ENCODE data around the gene NDUFAF5.

NDUFAF5 gene

GRCh38 chr20:13765299-13765698 lies 19.5 kb upstream of the NDUFAF5 start:
- TF ChIP-seq, protein P1, sequence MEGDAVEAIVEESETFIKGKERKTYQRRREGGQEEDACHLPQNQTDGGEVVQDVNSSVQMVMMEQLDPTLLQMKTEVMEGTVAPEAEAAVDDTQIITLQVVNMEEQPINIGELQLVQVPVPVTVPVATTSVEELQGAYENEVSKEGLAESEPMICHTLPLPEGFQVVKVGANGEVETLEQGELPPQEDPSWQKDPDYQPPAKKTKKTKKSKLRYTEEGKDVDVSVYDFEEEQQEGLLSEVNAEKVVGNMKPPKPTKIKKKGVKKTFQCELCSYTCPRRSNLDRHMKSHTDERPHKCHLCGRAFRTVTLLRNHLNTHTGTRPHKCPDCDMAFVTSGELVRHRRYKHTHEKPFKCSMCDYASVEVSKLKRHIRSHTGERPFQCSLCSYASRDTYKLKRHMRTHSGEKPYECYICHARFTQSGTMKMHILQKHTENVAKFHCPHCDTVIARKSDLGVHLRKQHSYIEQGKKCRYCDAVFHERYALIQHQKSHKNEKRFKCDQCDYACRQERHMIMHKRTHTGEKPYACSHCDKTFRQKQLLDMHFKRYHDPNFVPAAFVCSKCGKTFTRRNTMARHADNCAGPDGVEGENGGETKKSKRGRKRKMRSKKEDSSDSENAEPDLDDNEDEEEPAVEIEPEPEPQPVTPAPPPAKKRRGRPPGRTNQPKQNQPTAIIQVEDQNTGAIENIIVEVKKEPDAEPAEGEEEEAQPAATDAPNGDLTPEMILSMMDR (conservative IDR thresholded peaks at IDR 0.05; ENCODE audit: control insufficient read depth, insufficient read depth, low read depth, low read length): no peak
- DNase-seq (ENCODE audit: low read depth): no peak
- H3K4me3 ChIP-seq (ENCODE audit: control insufficient read depth, low read depth, low read length): no peak overlapping the region

DNA sequence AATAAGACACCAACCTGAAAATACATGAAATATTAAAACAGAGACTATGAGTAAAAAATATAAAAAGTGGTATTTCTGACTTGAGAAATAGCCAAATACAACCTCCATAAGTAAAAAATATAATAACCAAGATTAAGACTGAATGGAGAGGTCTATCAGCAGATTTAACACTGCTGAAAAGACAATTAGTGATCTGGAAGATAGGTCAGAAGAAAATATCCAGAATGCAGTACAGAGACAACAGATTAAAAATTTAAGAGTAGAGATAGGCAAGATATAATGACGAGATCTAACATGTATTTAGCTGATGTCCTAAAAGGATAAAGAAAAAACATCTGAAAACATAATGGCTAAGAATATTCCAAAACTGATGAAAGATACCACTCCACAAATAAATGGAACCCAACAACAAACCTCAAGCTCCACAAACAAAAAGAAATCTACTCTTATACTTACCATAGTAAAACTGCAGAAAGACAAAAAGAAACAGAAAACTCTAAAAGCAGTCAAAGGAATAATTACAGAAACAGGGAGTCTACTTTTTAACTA lies 18.9 kb upstream of the NDUFAF5 start:
- no peak overlapping the region for H3K4me3 ChIP-seq (ENCODE audit: control insufficient read depth, low read depth, low read length)
- no peak for DNase-seq (ENCODE audit: low read depth)

GRCh38 chr20:13770141-13770540 lies 14.7 kb upstream of the NDUFAF5 start:
- H3K4me3 ChIP-seq (ENCODE audit: control insufficient read depth, low read depth, low read length): no peak overlapping the region
- TF ChIP-seq, protein P1 (conservative IDR thresholded peaks at IDR 0.05; ENCODE audit: control insufficient read depth, insufficient read depth, low read depth, low read length): no peak
- DNase-seq (ENCODE audit: low read depth): no peak

More for the DNA sequence above, 18.9 kb upstream of the NDUFAF5 start:
- TF ChIP-seq, protein P1 (conservative IDR thresholded peaks at IDR 0.05; ENCODE audit: control insufficient read depth, insufficient read depth, low read depth, low read length): no peak

- TF ChIP-seq, protein P1 (conservative IDR thresholded peaks at IDR 0.05; ENCODE audit: control insufficient read depth, insufficient read depth, low read depth, low read length): peak; percentile 38
- DNase-seq (ENCODE audit: low read depth): peak; percentile 36
- H3K4me3 ChIP-seq (ENCODE audit: control insufficient read depth, low read depth, low read length): no peak overlapping the region
These were observed 12.9 kb upstream of the NDUFAF5 start for GRCh38 chr20:13771853-13772453.

DNA sequence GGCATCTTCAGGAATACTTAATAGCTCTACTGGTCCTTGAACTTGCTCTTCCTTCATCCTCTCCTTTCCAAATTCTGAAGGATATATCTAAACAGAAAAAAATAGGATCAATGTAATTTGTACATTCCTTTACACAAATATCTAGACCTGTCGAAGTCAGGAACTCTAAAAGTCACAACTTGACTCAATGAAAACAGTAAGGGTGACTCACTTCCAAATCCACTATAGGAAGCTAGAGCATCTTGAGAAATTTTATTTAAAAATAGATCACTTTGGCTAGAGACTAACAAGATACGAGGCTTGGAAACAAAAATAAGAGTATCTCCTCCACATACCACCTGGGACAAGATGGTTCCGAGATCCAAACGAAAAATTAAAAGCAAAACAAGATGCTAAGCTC lies 12.3 kb upstream of the NDUFAF5 start:
- no peak overlapping the region for H3K4me3 ChIP-seq (ENCODE audit: control insufficient read depth, low read depth, low read length)
- peak; percentile 31 for DNase-seq (ENCODE audit: low read depth)
- TF ChIP-seq, protein P1 (conservative IDR thresholded peaks at IDR 0.05; ENCODE audit: control insufficient read depth, insufficient read depth, low read depth, low read length): no peak

DNA sequence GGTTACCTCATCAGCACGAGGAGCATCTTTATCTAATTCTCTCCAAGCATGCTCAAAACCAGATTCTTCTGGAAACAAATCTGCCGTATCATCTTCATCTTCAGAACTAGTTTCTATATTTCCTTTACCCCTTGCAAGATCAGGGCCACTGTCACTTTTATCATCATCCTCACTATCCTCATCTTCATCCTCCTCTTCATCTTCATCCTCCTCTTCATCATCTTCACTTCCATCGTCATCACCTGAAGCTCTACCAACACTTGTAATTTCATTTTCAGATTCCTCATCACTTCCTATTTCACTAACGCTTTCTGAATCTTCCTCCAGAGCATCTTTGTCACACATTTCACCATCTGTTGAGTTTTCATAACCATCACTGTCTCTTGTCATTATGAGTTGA lies 9.0 kb upstream of the NDUFAF5 start:
- no peak overlapping the region for H3K4me3 ChIP-seq (ENCODE audit: control insufficient read depth, low read depth, low read length)
- TF ChIP-seq, protein P1 (conservative IDR thresholded peaks at IDR 0.05; ENCODE audit: control insufficient read depth, insufficient read depth, low read depth, low read length): no peak
- no peak for DNase-seq (ENCODE audit: low read depth)

All from fibroblast of mammary gland (primary cell).